Mesenchymal stem cell (in vitro differentiated cells and primary cell): ENCODE measurements around the gene IL17REL.

Source experiments
- DNase-seq: peaks from one replicate; pipeline ENCODE4 v3.0.0-alpha.2; 2013
- H2AFZ ChIP-seq: one replicate; pipeline ENCODE4 v1.6.1; 2013; ENCODE audit warnings: low read depth, mild to moderate bottlenecking, control low read depth, inconsistent platforms, low read length, moderate library complexity
- H2AK5ac ChIP-seq: 2 replicates; pipeline ENCODE4 v1.6.1; 2013; ENCODE audit warnings: low read length, moderate library complexity, mild to moderate bottlenecking, inconsistent platforms; ENCODE audit not compliant: severe bottlenecking
- H2BK120ac ChIP-seq: one replicate; pipeline ENCODE4 v1.6.1; 2013; ENCODE audit warnings: low read depth, mild to moderate bottlenecking, inconsistent platforms, low read length, moderate library complexity
- H2BK12ac ChIP-seq, 2 experiments: one replicate each; pipeline ENCODE4 v1.6.1; 2013; ENCODE audit warnings: inconsistent platforms in 2 of 2, low read length in 2 of 2, mild to moderate bottlenecking in 2 of 2, moderate library complexity in 2 of 2, control low read depth in 1 of 2
- H2BK15ac ChIP-seq: one replicate; pipeline ENCODE4 v1.6.1; 2013; ENCODE audit warnings: mild to moderate bottlenecking, low read depth, inconsistent platforms; ENCODE audit not compliant: poor library complexity, severe bottlenecking
- H2BK5ac ChIP-seq: 2 replicates; pipeline ENCODE4 v1.6.1; 2013; ENCODE audit warnings: low read depth, mild to moderate bottlenecking, low read length, control low read depth, inconsistent platforms; ENCODE audit not compliant: poor library complexity, severe bottlenecking
- H3K14ac ChIP-seq, 2 experiments: one replicate each; pipeline ENCODE4 v1.6.1; 2013; ENCODE audit warnings: inconsistent platforms in 2 of 2, low read length in 2 of 2, control low read depth in 1 of 2, mild to moderate bottlenecking in 1 of 2, moderate library complexity in 1 of 2
- H3K18ac ChIP-seq, 2 experiments: one replicate each; pipeline ENCODE4 v1.6.1; 2013; ENCODE audit warnings: inconsistent platforms in 2 of 2, low read length in 2 of 2, control low read depth in 1 of 2, low read depth in 1 of 2, mild to moderate bottlenecking in 1 of 2
- H3K23ac ChIP-seq, 2 experiments: one replicate each; pipeline ENCODE4 v1.6.1; 2013; ENCODE audit warnings: inconsistent platforms in 2 of 2, low read length in 2 of 2, mild to moderate bottlenecking in 2 of 2, moderate library complexity in 2 of 2, control low read depth in 1 of 2
- H3K27ac ChIP-seq: 2 replicates; pipeline ENCODE4 v1.5.1; 2013; ENCODE audit warnings: mild to moderate bottlenecking, moderate library complexity, low read length, control low read depth, inconsistent platforms; ENCODE audit not compliant: poor library complexity, severe bottlenecking
- H3K27me3 ChIP-seq, 2 experiments: 2 replicates each; pipeline versions ENCODE4 v1.6.1 to v1.7.0; 2013; ENCODE audit warnings: low read length in 2 of 2, mild to moderate bottlenecking in 2 of 2, moderate library complexity in 2 of 2, control low read depth in 1 of 2, inconsistent platforms in 1 of 2; ENCODE audit not compliant: control insufficient read depth in 1 of 2, insufficient read depth in 1 of 2
- H3K36me3 ChIP-seq, 2 experiments: 2 replicates each; pipeline versions ENCODE4 v1.6.1 to v1.7.0; 2013; ENCODE audit warnings: low read length in 2 of 2, control low read depth in 1 of 2, inconsistent platforms in 1 of 2, low read depth in 1 of 2, mild to moderate bottlenecking in 1 of 2; ENCODE audit not compliant: insufficient read depth in 2 of 2, control insufficient read depth in 1 of 2
- H3K4ac ChIP-seq, 2 experiments: one replicate each; pipeline ENCODE4 v1.6.1; 2013; ENCODE audit warnings: inconsistent platforms in 2 of 2, low read length in 2 of 2, mild to moderate bottlenecking in 2 of 2, moderate library complexity in 2 of 2, control low read depth in 1 of 2, low read depth in 1 of 2
- H3K4me1 ChIP-seq: 2 replicates; pipeline ENCODE4 v1.6.1; 2013; ENCODE audit warnings: low read depth, low read length, control low read depth; ENCODE audit not compliant: control insufficient read depth, insufficient read depth
- H3K4me2 ChIP-seq: 2 replicates; pipeline ENCODE4 v1.6.1; 2013; ENCODE audit warnings: low read length, mild to moderate bottlenecking, inconsistent platforms; ENCODE audit not compliant: poor library complexity, severe bottlenecking
- H3K4me3 ChIP-seq, 2 experiments: 2 replicates each; pipeline versions ENCODE4 v1.5.1 to v1.7.0; 2013; ENCODE audit warnings: low read length in 2 of 2, mild to moderate bottlenecking in 2 of 2, control low read depth in 1 of 2, low read depth in 1 of 2; ENCODE audit not compliant: insufficient read depth in 1 of 2
- H3K79me1 ChIP-seq: replicated peaks from 2 replicates; pipeline ENCODE4 v1.6.1; 2013; ENCODE audit warnings: mild to moderate bottlenecking, control low read depth, low read length, inconsistent platforms; ENCODE audit not compliant: poor library complexity, severe bottlenecking
- H3K9ac ChIP-seq: 2 replicates; pipeline ENCODE4 v1.7.0; 2013; ENCODE audit warnings: mild to moderate bottlenecking, low read length, moderate library complexity
- H3K9me3 ChIP-seq: 2 replicates; pipeline ENCODE4 v1.7.0; 2013; ENCODE audit warnings: mild to moderate bottlenecking, low read length; ENCODE audit not compliant: control insufficient read depth
- H4K8ac ChIP-seq: one replicate; pipeline ENCODE4 v1.6.1; 2013; ENCODE audit warnings: inconsistent platforms, mild to moderate bottlenecking, low read length, moderate library complexity
- H4K91ac ChIP-seq: one replicate; pipeline ENCODE4 v1.6.1; 2013; ENCODE audit warnings: mild to moderate bottlenecking, low read length, inconsistent platforms
- WGBS: methylation state at CpG from one replicate; pipeline ENCODE4 v1.1.7; 2013; ENCODE audit warnings: mixed read lengths; 5-methylcytosine and 5-hydroxymethylcytosine counted together

IL17REL gene

DNA sequence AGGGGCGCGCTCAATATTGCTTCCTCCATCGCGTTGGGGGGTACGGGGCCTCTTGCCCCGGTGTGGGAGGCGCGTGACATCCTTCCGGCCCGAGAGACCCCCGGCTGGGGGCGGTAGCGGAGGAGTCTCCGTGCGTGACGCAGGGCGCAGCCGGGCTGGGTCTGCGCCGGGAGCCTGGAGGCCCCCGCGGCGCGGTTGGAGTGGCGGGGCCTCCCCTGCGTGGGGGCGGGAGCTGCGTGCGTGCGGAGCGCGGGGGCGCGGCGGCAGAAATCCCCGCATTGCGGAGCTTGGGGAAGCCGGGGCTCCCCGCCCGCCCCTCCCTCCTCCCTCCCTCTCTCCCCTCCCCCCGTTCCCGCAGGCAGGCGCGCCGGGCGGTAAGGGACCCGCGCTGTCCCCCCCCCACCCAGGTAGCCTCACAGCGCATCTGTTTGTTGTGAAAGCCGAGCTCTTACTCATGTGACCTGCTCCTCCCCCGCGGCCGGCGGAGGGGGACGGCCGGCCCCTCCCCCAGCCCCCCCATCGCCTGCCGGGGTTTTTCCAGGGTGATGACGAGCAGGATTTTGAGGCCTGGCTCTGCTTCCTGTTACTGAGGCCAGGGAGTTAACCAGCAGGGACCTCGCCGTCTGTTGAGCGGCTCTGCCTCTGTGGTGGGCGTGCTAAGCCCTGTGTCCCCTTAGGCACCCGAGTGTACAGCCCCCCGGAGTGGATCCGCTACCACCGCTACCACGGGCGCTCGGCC, 50.4 kb downstream of the IL17REL start:
- WGBS: 4% methylated on average over 43 of the region's 70 CpGs

DNA sequence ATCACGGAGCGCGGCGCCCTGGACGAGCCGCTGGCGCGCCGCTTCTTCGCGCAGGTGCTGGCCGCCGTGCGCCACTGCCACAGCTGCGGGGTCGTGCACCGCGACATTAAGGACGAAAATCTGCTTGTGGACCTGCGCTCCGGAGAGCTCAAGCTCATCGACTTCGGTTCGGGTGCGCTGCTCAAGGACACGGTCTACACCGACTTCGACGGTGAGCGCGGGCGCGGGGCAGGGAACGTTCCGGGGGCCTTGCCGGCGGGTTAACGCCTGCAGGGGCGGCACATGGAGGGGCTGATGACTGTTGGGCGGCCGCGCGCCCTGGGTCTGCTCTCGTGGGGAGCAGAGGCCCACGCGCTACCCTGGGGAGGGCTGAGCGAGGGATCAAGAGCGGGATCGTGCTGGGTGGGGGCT, 51.0 kb downstream of the IL17REL start:
- peak overlapping the region; percentile 36 for H3K27ac ChIP-seq
- peak overlapping the region; percentile 87 to 88 for H2BK12ac ChIP-seq
- H2AFZ ChIP-seq: no peak overlapping the region
- 3% methylated on average over 48 of the region's 49 CpGs for WGBS
- DNase-seq: no peak
- H3K14ac ChIP-seq: peak overlapping the region in 1 of 2 experiments; percentile 94
- peak overlapping the region; percentile 94 for H2BK15ac ChIP-seq
- H2BK120ac ChIP-seq: peak overlapping the region; percentile 62
- H3K4me1 ChIP-seq: peaks cover 54% of the 10 kb centered on the region
- no peak overlapping the region for H2AK5ac ChIP-seq
- no peaks in the 10 kb centered on the region for H3K27me3 ChIP-seq
- H3K4me2 ChIP-seq: peak overlapping the region; percentile 95
- H3K9me3 ChIP-seq: no peaks in the 10 kb centered on the region
- peak overlapping the region in 1 of 2 experiments; percentile 84 for H3K23ac ChIP-seq
- peak overlapping the region; percentile 62 to 83 for H3K4ac ChIP-seq
- peak overlapping the region; percentile 88 for H3K9ac ChIP-seq
- H4K91ac ChIP-seq: peak overlapping the region; percentile 90
- H3K36me3 ChIP-seq: peaks cover 19 to 44% of the 10 kb centered on the region in 2 experiments
- H4K8ac ChIP-seq: peak overlapping the region; percentile 51
- H3K18ac ChIP-seq: peak overlapping the region; percentile 85 to 97
- peaks cover 26% of the 10 kb centered on the region for H3K79me1 ChIP-seq
- H2BK5ac ChIP-seq: no peak overlapping the region
- H3K4me3 ChIP-seq: peak overlapping the region; percentile 79 to 91

More for the DNA sequence above, 50.4 kb downstream of the IL17REL start:
- Histone ChIP-seq H3K4me1 (peaks cover 60% of the 10 kb centered on the region), H2AFZ (no peak overlapping the region), H3K9me3 (no peaks in the 10 kb centered on the region), H3K36me3 (peaks cover 19 to 46% of the 10 kb centered on the region in 2 experiments), H4K8ac (peak overlapping the region; percentile 93), H2BK15ac (peak overlapping the region; percentile 91), H4K91ac (peak overlapping the region; percentile 97), H2BK5ac (peak overlapping the region; percentile 68), H3K4me2 (peak overlapping the region; percentile 95), H2AK5ac (peak overlapping the region; percentile 66), H3K9ac (peak overlapping the region; percentile 90), H3K27me3 (no peaks in the 10 kb centered on the region), H3K4me3 (peak overlapping the region; percentile 79 to 91), H2BK120ac (peak overlapping the region; percentile 86), H3K4ac (peak overlapping the region; percentile 94 to 98), H3K23ac (peak overlapping the region in 1 of 2 experiments; percentile 98), H3K14ac (peak overlapping the region in 1 of 2 experiments; percentile 94), H3K79me1 (peaks cover 29% of the 10 kb centered on the region), H2BK12ac (peak overlapping the region; percentile 87 to 96), H3K27ac (peak overlapping the region; percentile 76), H3K18ac (peak overlapping the region; percentile 85 to 97)
- DNase-seq: peak; percentile 96

DNA sequence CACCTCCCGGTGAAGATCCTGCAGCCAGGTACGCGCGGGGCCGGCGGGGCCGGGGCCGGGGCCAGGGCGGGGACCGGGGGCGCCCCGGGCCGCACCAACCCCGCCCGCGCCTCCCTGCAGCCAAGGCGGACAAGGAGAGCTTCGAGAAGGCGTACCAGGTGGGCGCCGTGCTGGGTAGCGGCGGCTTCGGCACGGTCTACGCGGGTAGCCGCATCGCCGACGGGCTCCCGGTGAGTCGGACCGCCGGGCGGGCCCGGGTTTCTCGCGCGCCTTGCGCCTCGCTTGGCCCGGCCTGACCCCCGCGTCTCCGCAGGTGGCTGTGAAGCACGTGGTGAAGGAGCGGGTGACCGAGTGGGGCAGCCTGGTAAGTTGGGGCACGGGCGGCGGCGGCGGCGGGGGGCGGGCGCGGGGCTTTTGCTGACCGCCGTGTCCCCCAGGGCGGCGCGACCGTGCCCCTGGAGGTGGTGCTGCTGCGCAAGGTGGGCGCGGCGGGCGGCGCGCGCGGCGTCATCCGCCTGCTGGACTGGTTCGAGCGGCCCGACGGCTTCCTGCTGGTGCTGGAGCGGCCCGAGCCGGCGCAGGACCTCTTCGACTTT, 51.5 kb downstream of the IL17REL start:
- H3K79me1 ChIP-seq: peaks cover 21% of the 10 kb centered on the region
- no peak overlapping the region for H2AFZ ChIP-seq
- H2AK5ac ChIP-seq: no peak overlapping the region
- peak overlapping the region; percentile 90 for H4K91ac ChIP-seq
- H3K4ac ChIP-seq: peak overlapping the region; percentile 83 to 85
- no peaks in the 10 kb centered on the region for H3K27me3 ChIP-seq
- peak overlapping the region in 1 of 2 experiments; percentile 55 for H2BK12ac ChIP-seq
- no peak overlapping the region for H2BK5ac ChIP-seq
- H3K4me2 ChIP-seq: peak overlapping the region; percentile 95
- WGBS: 3% methylated on average over 26 of the region's 84 CpGs
- H3K9me3 ChIP-seq: no peaks in the 10 kb centered on the region
- H3K36me3 ChIP-seq: peaks cover 19 to 42% of the 10 kb centered on the region in 2 experiments
- H2BK120ac ChIP-seq: peak overlapping the region; percentile 93
- peak overlapping the region in 1 of 2 experiments; percentile 84 for H3K23ac ChIP-seq
- peak overlapping the region; percentile 85 to 97 for H3K18ac ChIP-seq
- peak overlapping the region in 1 of 2 experiments; percentile 94 for H3K14ac ChIP-seq
- peaks cover 52% of the 10 kb centered on the region for H3K4me1 ChIP-seq
- H3K27ac ChIP-seq: no peak overlapping the region
- peak overlapping the region; percentile 88 for H3K9ac ChIP-seq
- peak overlapping the region; percentile 7 for H4K8ac ChIP-seq
- peak overlapping the region; percentile 79 to 91 for H3K4me3 ChIP-seq
- DNase-seq: peak; percentile 45
- peak overlapping the region; percentile 94 for H2BK15ac ChIP-seq
